Type B pancreatic cell (in vitro differentiated cells): ENCODE measurements around the gene PRORP. TPM values are rescaled to one million over a fixed set of nuclear protein-coding genes. Genes with fewer than 3 reads are reported as not detected.
"Not testable (repeated sequence)": the region's sequence is repeated elsewhere in the genome, so short reads cannot be mapped to it uniquely, and the experiment has no call there.

ENCODE experiments used
- DNase-seq: peaks from one replicate; pipeline ENCODE4 v3.0.0; 2021; ENCODE audit warnings: mixed read lengths; ENCODE audit not compliant: unreplicated experiment; ENCODE audit errors: extremely low spot score
- H3K27ac Mint-ChIP-seq: 2 replicates; pipeline ENCODE4 v1.8.0; 2021; ENCODE audit warnings: mild to moderate bottlenecking, mixed read lengths
- H3K27me3 Mint-ChIP-seq: 2 replicates; pipeline ENCODE4 v1.8.0; 2021; ENCODE audit warnings: mixed read lengths
- H3K36me3 Mint-ChIP-seq: 2 replicates; pipeline ENCODE4 v1.8.0; 2021; ENCODE audit warnings: mixed read lengths
- H3K4me1 Mint-ChIP-seq: one replicate; pipeline ENCODE4 v1.8.0; 2021; ENCODE audit warnings: mixed read lengths; ENCODE audit not compliant: unreplicated experiment
- H3K4me3 Mint-ChIP-seq: 2 replicates; pipeline ENCODE4 v1.8.0; 2021; ENCODE audit warnings: mild to moderate bottlenecking, mixed read lengths
- H3K9me3 Mint-ChIP-seq: 2 replicates; pipeline ENCODE4 v1.8.0; 2021; ENCODE audit warnings: mixed read lengths
- total RNA-seq: library from RNA; stranded (reverse); gene quantifications from 2 replicates; pipeline ENCODE4 v1.2.1, GENCODE V29; 2021; ENCODE audit warnings: low replicate concordance
- TF ChIP-seq, protein P1 (sequence below): fragments of 200-600 bp; sonication (generic); conservative IDR thresholded peaks from 2 replicates; pipeline ENCODE4 v1.5.0; 2021; ENCODE audit warnings: antibody characterized with exemption, mild to moderate bottlenecking

The PRORP gene
- total RNA-seq, 1 donor from 2014 or later, result 33.9 TPM

DNA sequence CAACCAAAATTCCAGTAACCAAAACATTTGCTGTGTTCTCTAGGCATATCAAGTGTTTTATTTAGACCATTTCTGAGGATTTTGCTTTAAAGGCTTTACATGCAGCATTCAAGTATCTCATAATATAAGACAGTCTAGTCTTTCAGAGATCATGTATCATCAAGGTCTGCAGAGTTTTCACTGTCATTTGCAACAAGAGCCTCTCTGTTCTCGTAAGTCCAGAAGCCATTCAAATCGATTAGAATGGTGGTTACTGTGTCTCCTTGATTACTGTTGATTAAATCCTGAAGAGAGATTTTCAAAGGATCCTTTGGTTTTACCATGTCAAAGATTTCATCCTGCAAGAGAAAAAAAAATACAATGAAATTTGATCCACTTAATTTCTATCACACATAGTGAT, 36.9 kb upstream of the PRORP start:
- H3K4me3 Mint-ChIP-seq, result no peak overlapping the region
- no peak for DNase-seq
- TF ChIP-seq, protein P1, sequence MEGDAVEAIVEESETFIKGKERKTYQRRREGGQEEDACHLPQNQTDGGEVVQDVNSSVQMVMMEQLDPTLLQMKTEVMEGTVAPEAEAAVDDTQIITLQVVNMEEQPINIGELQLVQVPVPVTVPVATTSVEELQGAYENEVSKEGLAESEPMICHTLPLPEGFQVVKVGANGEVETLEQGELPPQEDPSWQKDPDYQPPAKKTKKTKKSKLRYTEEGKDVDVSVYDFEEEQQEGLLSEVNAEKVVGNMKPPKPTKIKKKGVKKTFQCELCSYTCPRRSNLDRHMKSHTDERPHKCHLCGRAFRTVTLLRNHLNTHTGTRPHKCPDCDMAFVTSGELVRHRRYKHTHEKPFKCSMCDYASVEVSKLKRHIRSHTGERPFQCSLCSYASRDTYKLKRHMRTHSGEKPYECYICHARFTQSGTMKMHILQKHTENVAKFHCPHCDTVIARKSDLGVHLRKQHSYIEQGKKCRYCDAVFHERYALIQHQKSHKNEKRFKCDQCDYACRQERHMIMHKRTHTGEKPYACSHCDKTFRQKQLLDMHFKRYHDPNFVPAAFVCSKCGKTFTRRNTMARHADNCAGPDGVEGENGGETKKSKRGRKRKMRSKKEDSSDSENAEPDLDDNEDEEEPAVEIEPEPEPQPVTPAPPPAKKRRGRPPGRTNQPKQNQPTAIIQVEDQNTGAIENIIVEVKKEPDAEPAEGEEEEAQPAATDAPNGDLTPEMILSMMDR, result no peak
- H3K4me1 Mint-ChIP-seq, result no peaks in the 10 kb centered on the region
- no peaks in the 10 kb centered on the region for H3K27me3 Mint-ChIP-seq
- H3K27ac Mint-ChIP-seq, result no peak overlapping the region
- H3K9me3 Mint-ChIP-seq, result no peaks in the 10 kb centered on the region
- peaks cover 25% of the 10 kb centered on the region for H3K36me3 Mint-ChIP-seq

DNA sequence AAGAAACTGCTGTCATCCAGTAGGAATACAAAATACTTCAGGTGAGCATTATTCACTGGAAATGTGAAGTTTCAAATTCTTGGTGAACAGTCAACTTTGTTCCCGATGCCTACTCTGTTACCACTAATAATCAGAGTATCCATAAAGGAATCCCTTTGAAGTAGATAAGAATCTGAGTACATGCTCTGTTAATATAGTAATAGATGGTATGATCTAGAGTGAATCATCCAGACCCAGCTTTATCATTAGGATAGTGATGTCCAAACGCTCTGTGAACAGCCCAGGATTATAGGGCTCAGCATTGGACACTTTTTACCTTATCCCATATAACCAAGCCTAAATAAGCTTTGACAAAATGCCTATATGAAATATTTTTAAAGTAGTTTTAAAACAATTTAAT, 33.8 kb upstream of the PRORP start:
- H3K4me1 Mint-ChIP-seq, result no peaks in the 10 kb centered on the region
- no peaks in the 10 kb centered on the region for H3K9me3 Mint-ChIP-seq
- H3K4me3 Mint-ChIP-seq, result no peak overlapping the region
- H3K27me3 Mint-ChIP-seq, result no peaks in the 10 kb centered on the region
- DNase-seq, result no peak
- peaks cover 20% of the 10 kb centered on the region for H3K36me3 Mint-ChIP-seq
- TF ChIP-seq, protein P1, result no peak
- no peak overlapping the region for H3K27ac Mint-ChIP-seq

DNA sequence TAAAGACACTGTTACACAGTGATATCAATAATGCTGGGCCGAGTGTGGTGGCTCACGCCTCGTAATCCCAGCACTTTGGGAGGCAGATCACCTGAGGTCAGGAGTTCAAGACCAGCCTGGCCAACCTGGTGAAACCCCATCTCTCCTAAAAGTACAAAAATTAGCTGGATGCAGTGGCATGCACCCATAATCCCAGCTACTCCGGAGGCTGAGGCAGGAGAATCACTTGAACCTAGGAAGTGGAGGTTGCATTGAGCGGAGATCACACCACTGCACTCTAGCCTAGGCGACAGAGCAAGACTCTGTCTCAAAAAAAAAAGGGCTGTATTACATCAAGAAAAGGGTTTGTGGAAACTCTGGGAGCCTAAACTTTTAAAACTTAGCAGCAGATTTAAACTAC, 27.7 kb upstream of the PRORP start:
- not testable (repeated sequence) for H3K27ac Mint-ChIP-seq, H3K9me3 Mint-ChIP-seq, H3K27me3 Mint-ChIP-seq, H3K4me3 Mint-ChIP-seq, H3K4me1 Mint-ChIP-seq, DNase-seq
- H3K36me3 Mint-ChIP-seq, result peaks cover 14% of the 10 kb centered on the region

DNA sequence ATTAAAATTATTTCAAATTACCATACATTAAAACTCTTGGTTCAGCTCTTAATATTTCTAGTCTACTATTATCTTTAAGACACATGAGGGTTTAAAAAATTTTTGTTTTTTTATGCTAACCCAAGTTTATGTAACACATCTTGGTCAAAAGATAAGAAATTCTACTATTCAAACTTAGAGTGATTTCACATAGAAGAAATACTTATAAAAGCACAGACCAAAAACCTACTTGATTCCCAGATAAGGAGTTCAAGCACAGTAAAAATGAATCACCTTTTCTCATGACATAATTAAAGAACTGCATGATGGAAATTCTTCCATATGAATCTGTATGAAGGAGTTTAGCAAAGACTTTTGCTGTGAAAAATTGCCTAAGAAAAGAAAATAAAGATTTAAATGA, 14.5 kb upstream of the PRORP start:
- Mint-ChIP-seq H3K27me3 (no peaks in the 10 kb centered on the region), H3K4me1 (no peaks in the 10 kb centered on the region), H3K9me3 (peaks cover 6% of the 10 kb centered on the region), H3K27ac (no peak overlapping the region), H3K4me3 (no peak overlapping the region), H3K36me3 (peaks cover 34% of the 10 kb centered on the region)
- DNase-seq, result no peak
- TF ChIP-seq, protein P1, result no peak

DNA sequence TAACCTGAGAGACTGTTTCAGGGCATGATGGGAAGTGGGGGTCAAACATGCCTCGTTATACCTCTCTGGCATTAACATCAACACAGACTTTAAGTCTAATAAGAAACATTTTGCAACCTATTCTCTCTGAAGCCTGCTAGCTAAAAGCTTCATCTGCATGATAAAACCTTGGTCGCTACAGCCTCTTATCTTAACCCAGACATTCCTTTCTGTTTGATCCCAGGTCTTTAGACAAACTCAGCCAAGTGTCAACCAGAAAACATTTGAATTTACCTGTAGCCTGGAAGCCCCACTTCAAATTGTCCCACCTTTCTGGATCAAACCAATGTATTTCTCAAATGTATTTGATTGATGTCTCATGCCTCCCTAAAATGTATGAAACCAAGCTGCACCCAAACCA, 9.7 kb upstream of the PRORP start:
- TF ChIP-seq, protein P1, result no peak
- Mint-ChIP-seq H3K4me1 (no peaks in the 10 kb centered on the region), H3K27ac (no peak overlapping the region), H3K27me3 (no peaks in the 10 kb centered on the region), H3K4me3 (no peak overlapping the region), H3K36me3 (peaks cover 42% of the 10 kb centered on the region), H3K9me3 (peaks cover 6% of the 10 kb centered on the region)
- DNase-seq, result no peak

DNA sequence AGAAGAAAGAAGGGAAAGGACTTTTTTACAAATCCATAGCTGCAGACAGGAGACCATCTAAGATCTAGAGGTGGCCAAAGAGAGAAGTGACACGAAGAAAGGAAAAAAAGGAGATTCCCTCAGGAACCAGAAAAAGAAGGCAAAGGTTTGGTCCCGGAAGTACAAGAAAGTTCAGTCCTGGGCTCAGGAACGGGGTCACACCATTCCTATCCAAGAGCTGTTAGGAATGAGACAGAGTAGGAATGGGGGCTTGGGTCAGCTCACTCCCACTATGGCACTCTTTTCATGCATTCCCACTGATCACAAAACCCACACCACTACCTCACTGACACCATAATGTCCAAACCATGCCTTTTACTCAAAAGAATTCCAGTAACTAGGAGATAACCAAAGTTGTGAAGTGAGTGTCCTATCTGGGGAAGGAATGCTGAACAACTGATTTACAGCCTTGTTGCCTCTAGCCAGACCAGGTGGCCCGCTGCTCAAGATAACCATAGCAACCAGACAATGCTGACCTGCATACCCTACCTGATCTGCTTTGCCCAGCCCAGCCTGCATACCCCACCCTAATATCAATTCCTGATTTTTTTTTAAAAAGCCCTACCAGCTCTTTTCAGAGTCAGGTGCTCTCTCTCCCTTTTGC, 8.9 kb upstream of the PRORP start:
- Mint-ChIP-seq H3K27ac (peak overlapping the region; percentile 24), H3K36me3 (peaks cover 47% of the 10 kb centered on the region), H3K4me1 (peaks cover 4% of the 10 kb centered on the region), H3K9me3 (peaks cover 6% of the 10 kb centered on the region), H3K4me3 (no peak overlapping the region), H3K27me3 (no peaks in the 10 kb centered on the region)
- TF ChIP-seq, protein P1, result no peak
- no peak for DNase-seq
